Omental fat pad (tissue), 4 donors: ENCODE data around the gene TRIO. TPM values are rescaled to one million over a fixed set of nuclear protein-coding genes. Genes with fewer than 3 reads are reported as not detected.

Experiments used
- ATAC-seq: fragments of 150-250 bp; one replicate; pipeline ENCODE4 v1.9.1; 2016; ENCODE audit warnings: mild to moderate bottlenecking, moderate library complexity; ENCODE audit not compliant: low FRiP score
- DNase-seq: peaks from one replicate; pipeline ENCODE4 v3.0.0-alpha.2; 2019; ENCODE audit warnings: low spot score
- CTCF ChIP-seq, 3 donors: fragments of 450-650 bp; IDR thresholded peaks; one replicate each; pipeline ENCODE4 v1.5.1; 2016 to 2017; ENCODE audit warnings: antibody characterized with exemption in 3 of 3, mild to moderate bottlenecking in 3 of 3, moderate library complexity in 2 of 3
- total RNA-seq, 4 donors: library from RNA; depleted of rRNA; stranded (reverse); fragments of >200 nt; gene quantifications; one replicate each; pipeline ENCODE4 v1.1.0, GENCODE V29; 2016

The TRIO gene
- total RNA-seq, 4 donors from 2014 or later = 125 to 370 (median 193) TPM

GRCh38 chr5:14504816-14505215, 361.7 kb downstream of the TRIO start:
- TF ChIP-seq CTCF (IDR thresholded peaks at IDR 0.05) = no peak
- no peak for ATAC-seq
- DNase-seq = no peak

- ATAC-seq (no peak), DNase-seq (no peak)
- TF ChIP-seq CTCF (IDR thresholded peaks at IDR 0.05) = no peak
Observed at GRCh38 chr5:14505310-14506139, 362.4 kb downstream of the TRIO start.

GRCh38 chr5:14506140-14506538, 363.0 kb downstream of the TRIO start:
- DNase-seq = no peak
- no peak for ATAC-seq
- TF ChIP-seq CTCF (IDR thresholded peaks at IDR 0.05) = no peak

- no peak for TF ChIP-seq CTCF (IDR thresholded peaks at IDR 0.05)
- ATAC-seq (no peak), DNase-seq (no peak)
Observed at GRCh38 chr5:14506661-14507060, 363.5 kb downstream of the TRIO start.

- ATAC-seq (no peak), DNase-seq (no peak)
- TF ChIP-seq CTCF (IDR thresholded peaks at IDR 0.05) = no peak
Observed at GRCh38 chr5:14507156-14507941, 364.2 kb downstream of the TRIO start.

GRCh38 chr5:14508046-14508445, 364.9 kb downstream of the TRIO start:
- ATAC-seq (no peak), DNase-seq (no peak)
- TF ChIP-seq CTCF (IDR thresholded peaks at IDR 0.05) = no peak
